Ovary (tissue), 3 donors: ENCODE results near the gene GLP1R.

Experiments
- CTCF ChIP-seq, 3 donors: fragments of 450-650 bp in 2 of 3; fragments of 200-600 bp in 1 of 3; IDR thresholded peaks; one replicate each; pipeline versions ENCODE4 v1.5.1 to v1.8.0; 2016 to 2022; ENCODE audit warnings: antibody characterized with exemption in 3 of 3, mild to moderate bottlenecking in 1 of 3
- POLR2A ChIP-seq: fragments of 450-650 bp; IDR thresholded peaks from one replicate; pipeline ENCODE4 v1.6.1; 2017; ENCODE audit warnings: antibody characterized with exemption, mild to moderate bottlenecking, moderate library complexity
- donor health status: DM: no; HTN: no; CAD: no.

DNA sequence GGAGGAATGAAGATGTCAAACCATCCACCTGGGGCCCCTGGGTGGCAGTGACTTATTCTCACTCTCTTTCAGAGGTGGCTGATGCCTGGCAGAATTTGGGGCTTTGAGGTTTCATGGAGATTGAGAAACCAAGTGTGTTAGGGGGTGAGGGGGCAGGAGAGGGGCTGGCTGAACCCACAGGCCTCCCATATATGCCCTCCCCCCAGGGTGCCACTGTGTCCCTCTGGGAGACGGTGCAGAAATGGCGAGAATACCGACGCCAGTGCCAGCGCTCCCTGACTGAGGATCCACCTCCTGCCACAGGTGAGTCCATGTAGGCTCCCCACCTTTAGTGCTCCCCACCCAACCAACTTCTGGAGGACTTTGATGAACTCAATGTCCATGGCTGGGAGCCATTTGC lies 7.6 kb downstream of the GLP1R start:
- TF ChIP-seq POLR2A (no peak), CTCF (IDR thresholded peaks at IDR 0.05) (no peak)
